Stimulated activated CD8-positive, alpha-beta memory T cell treated with anti-CD3 and anti-CD28 coated beads, Interleukin-7, amount 100 ng/mL, for 24 hours (primary cell): Measurements from ENCODE around the gene NUDT7.

Experiments used
- DNase-seq: peaks from one replicate; pipeline ENCODE4 v3.0.0-alpha.2; 2020; ENCODE audit warnings: low read depth

NUDT7 gene

GRCh38 chr16:77722309-77723107 lies at the start of gene NUDT7:
Gene NUDT7, plus strand, starts transcription at chr16:77722514. Its CDS starts 69 bp downstream, at chr16:77722583.
- peak; percentile 98 for DNase-seq

DNA sequence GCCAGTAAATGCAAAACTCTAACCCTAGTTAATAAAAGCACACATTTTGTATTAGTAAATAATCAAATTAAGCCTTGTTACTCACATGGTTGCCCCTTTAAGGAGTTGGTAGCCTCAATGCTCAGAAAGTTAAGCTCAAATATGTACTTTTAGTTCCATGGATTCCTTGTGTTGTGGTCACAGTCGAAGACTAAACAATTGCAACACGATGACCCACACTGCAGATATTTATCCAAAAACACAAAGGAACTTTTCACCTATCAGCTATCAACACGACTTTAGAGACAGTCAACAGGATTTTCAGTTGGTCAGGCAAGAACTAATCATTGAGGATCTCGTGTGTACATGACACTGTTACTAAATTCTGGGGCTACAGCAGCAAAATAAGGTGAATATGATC lies 47.4 kb upstream of the NUDT7 start:
- DNase-seq, result no peak

GRCh38 chr16:77675464-77676324 lies 46.6 kb upstream of the NUDT7 start:
- peak; percentile 6 for DNase-seq

DNA sequence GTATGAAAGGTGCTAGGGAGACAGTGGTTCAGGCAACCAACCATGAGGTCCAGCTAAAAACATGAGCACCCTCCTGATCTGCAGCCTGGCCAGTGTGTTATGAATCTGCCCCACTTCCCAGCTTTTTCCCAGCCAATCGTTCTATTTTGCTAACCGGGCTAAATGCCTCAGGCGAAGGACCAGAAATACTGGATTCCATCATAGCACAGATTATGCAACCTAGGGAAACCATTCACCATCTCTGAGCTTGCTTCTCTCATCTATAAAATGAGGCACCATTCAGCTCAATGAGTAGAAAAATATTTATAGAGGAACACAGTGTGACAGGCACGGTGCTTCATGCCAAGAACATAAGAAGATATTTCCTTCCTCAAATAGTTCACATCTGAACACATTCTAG lies 45.2 kb upstream of the NUDT7 start:
- no peak for DNase-seq

DNA sequence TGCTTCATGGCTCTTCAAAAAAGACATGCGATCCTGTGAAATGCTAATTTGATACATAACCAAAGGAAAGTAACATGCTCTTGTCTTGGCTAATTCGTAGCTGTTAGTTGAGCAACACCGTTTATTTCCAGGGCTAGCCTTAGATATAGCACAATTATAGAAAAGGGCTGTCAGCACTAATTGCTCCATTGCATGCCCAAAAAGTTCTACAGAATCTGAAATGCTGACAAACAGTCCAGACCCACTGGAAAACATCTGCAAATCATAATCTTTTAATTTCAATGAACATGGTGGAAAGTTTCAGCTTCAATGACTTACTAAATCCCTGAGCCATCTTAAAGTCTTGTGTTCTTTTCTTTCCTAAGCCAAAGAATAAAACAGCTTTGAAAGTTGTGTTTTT lies 42.9 kb upstream of the NUDT7 start:
- DNase-seq, result no peak

- no peak for DNase-seq
Measured at GRCh38 chr16:77679901-77680300, 42.4 kb upstream of the NUDT7 start.

- no peak for DNase-seq
Measured at GRCh38 chr16:77680496-77680895, 41.8 kb upstream of the NUDT7 start.

DNA sequence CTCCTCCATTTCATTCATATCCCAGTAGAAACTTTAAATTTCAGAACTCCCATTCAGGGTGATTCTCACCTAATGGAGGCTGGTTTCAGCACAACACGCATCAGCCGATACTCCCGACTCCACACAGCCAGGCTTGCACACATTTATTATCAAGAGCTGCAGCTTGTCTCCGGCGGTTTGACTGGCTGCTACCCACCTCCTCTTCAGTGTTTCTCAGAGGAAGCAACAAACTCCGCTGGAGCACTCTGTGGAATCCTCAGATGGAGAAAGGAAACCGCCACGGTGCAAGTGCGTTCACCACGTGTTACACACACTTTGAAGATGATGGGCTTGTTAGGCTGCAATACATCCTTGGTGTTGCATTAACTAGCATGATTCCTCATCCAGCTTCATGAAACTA lies 39.7 kb upstream of the NUDT7 start:
- no peak for DNase-seq

- no peak for DNase-seq
Measured at GRCh38 chr16:77683397-77684180, 38.7 kb upstream of the NUDT7 start.

- no peak for DNase-seq
Measured at GRCh38 chr16:77684181-77684526, 38.2 kb upstream of the NUDT7 start.

GRCh38 chr16:77686385-77686784 lies 35.9 kb upstream of the NUDT7 start:
- DNase-seq, result no peak

DNA sequence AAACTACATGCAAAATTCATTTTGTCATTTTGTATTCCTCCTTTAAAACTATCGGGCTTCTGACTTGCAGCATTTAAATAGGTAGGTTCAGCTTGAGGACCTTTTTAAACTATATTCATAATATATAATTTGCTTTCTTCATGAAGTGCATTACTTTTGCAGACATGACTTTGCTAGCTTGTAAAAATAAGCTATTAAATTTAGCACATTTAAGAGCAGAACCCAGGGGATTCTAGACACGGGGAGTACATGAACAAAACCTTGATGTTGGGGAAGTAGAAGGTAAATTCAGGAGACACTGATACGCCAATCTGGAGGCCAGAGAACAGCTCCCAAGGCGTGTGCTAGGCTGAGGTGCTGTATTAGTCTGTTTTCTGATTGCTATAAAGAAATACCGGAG lies 32.3 kb upstream of the NUDT7 start:
- no peak for DNase-seq

DNA sequence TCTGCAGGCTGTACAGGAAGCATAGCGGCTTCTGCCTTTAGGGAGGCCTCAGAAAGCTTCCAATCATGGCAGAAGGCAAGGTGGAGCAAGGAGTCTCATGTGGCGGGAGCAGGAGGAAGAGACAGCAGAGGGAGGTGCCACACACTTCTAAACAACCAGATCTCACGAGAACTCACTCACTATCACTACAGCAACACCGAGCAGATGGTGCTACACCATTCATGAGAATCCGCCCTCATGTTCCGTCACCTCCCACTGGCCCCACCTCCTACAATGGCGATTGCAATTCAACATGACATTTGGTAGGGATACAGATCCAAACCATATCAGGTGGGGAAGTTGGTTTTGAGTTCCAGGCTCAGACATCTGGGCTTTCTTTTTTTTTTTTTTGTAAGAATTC lies 31.9 kb upstream of the NUDT7 start:
- DNase-seq, result no peak

DNA sequence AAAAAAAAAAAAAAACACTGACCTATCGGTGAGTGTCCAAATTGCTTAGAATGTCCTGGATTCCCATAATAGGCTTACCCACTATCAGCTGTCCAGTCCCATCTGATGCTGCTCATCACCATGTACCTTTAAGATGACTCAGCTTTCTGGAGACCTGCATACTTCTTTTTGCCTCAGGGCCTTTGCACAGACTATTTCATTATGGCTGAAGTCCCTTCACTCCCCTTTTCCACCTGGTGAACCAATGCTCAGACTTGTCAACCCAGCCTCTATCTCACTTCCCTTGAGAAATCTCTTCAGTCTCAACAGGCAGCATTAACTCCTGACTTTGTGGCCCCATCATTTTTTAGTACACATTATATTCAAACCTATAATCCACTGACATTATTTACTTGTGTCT lies 29.7 kb upstream of the NUDT7 start:
- DNase-seq, result no peak

DNA sequence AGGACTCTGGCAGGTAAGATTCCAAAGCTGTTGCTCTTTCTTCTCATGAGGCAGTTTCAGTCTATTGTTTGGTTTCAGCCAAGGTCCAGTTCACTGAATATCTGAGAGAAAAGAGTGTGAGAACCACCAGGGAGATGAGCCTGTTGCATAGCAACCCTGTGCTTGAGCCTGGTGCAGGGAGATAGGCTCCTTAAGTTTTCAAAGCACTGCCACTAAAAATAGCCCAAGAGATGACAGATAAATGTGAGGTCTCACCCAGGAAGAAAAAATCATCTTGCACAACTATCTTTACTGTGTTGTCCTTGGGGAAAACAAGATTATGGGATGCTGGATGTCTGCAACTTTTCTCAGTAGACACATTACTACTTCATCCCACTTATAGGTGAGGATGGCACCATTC lies 26.2 kb upstream of the NUDT7 start:
- DNase-seq, result no peak

GRCh38 chr16:77700846-77701245 lies 21.5 kb upstream of the NUDT7 start:
- no peak for DNase-seq

GRCh38 chr16:77705351-77705750 lies 17.0 kb upstream of the NUDT7 start:
- no peak for DNase-seq

DNA sequence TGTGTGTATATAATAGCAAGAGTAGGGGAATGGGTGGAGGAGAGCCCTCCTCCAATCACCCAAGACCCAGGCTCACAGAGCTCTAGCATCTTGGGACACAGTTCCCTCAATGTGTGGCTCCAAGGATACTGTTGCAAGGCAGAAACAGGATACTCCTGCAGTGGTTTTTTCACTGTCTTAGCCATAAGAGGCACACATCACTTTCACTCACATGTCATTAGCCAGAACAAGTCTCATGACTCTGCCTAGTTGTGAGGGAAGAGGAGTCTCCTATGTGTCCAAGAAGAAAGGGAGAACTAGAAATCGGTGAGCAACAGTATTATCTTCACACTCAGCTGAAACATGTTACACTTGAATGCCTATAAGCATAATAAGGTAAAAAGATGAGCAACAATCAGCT lies 11.1 kb upstream of the NUDT7 start:
- DNase-seq, result no peak

GRCh38 chr16:77711775-77712174 lies 10.5 kb upstream of the NUDT7 start:
- no peak for DNase-seq

GRCh38 chr16:77715145-77715544 lies 7.2 kb upstream of the NUDT7 start:
- DNase-seq, result no peak

DNA sequence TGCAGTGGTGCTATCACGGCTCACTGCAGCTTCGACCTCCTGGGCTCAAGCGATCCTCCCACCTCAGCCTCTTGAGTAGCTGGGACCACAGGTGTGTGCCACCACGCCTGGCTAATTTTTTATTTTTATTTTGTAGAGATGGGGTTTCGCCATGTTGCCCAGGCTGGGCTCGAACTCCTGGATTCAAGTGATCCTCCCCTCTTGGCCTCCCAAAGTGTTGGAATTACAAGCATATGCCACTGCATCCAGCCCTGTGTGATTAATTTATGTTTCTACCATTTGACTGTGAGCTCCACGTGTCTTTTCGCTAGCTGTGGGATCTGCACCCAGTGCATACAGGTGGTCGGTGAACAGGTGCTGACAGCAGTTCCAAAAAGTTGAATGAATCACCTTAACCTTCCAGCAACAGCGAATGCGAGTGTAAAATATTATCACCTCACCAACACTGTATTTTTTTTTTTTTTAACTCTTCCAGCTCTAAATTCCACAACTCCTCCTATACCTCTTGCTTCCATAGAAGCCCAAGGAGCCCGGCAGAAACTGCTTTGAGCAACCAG lies 484 bp upstream of the NUDT7 start:
- no peak for DNase-seq

DNA sequence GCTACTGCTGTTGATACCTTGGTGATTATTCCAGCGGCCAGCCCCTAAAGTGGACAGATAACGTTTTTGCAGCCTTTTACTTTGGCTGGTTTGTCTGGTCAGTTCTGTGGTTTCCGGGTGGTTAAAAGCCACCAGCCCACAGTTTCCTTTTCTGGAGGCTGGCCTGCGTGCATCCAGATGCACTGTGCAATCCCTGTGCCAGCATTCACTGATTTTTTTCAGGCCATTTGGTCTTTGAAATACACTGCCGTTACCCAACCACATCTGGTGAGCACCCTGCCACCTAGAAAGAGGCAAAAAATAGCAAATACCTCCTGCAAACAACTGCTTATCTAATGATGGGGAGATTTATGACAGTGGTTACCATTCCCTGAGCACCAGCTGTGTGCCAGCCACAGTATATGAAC lies 797 bp downstream of the NUDT7 start:
- DNase-seq, result no peak
